MCF 10A (cell line): ENCODE data around the gene ZNF649. TPM values are rescaled to one million over a fixed set of nuclear protein-coding genes. Genes with fewer than 3 reads are reported as not detected.

ENCODE experiments used
- BruUV-seq: library from RNA; stranded (reverse); fragments of 400-500 nt; replicated peaks from 2 replicates; lab custom pipeline; 2021; lab: Mats Ljungman, UMichigan
- CTCF ChIA-PET: fragments of 300-600 bp; sonication (Branson Sonifier 250); formaldehyde crosslinking; extraction: SDS; loops from one replicate; lab custom pipeline; 2021; ENCODE audit warnings: antibody characterized with exemption, inconsistent platforms; lab: Yijun Ruan, JAX
- POLR2A ChIA-PET: fragments of 300-600, 350-650 bp; sonication (Branson Sonifier 250); formaldehyde crosslinking; extraction: SDS; loops from one replicate; lab custom pipeline; 2020; ENCODE audit warnings: antibody characterized with exemption, inconsistent platforms; lab: Yijun Ruan, JAX
- DNase-seq: peaks from one replicate; pipeline ENCODE4 v3.0.0-alpha.2; 2018; ENCODE audit not compliant: unreplicated experiment
- H3K27ac Mint-ChIP-seq: one replicate; pipeline ENCODE4 v1.8.0; 2022; ENCODE audit warnings: mild to moderate bottlenecking, low read depth, mixed read lengths; ENCODE audit not compliant: unreplicated experiment
- H3K27me3 Mint-ChIP-seq: one replicate; pipeline ENCODE4 v1.8.0; 2022; ENCODE audit warnings: mixed read lengths; ENCODE audit not compliant: insufficient read depth, unreplicated experiment
- H3K36me3 Mint-ChIP-seq: one replicate; pipeline ENCODE4 v1.8.0; 2022; ENCODE audit warnings: mild to moderate bottlenecking, moderate library complexity, mixed read lengths; ENCODE audit not compliant: insufficient read depth, unreplicated experiment
- H3K4me1 Mint-ChIP-seq: one replicate; pipeline ENCODE4 v1.8.0; 2022; ENCODE audit warnings: mixed read lengths; ENCODE audit not compliant: insufficient read depth, unreplicated experiment
- H3K4me3 Mint-ChIP-seq: one replicate; pipeline ENCODE4 v1.8.0; 2022; ENCODE audit warnings: mild to moderate bottlenecking, moderate library complexity, mixed read lengths; ENCODE audit not compliant: unreplicated experiment
- H3K9me3 Mint-ChIP-seq: one replicate; pipeline ENCODE4 v1.8.0; 2022; ENCODE audit warnings: mixed read lengths; ENCODE audit not compliant: unreplicated experiment
- CTCF ChIP-seq: fragments of 200-600 bp; IDR thresholded peaks from one replicate; pipeline ENCODE4 v1.8.0; 2022; ENCODE audit warnings: antibody characterized with exemption, mild to moderate bottlenecking; ENCODE audit not compliant: unreplicated experiment
- intact Hi-C: fragments of 100-400 bp; cut with micrococcal nuclease; formaldehyde crosslinking; loops from 2 replicates; pipeline ENCODE4 v1.14.1; 2022
- total RNA-seq: library from RNA; stranded (reverse); gene quantifications from 2 replicates; pipeline ENCODE4 v1.2.3, GENCODE V29; 2022

The ZNF649 gene
- total RNA-seq, 1 experiment from 2014 or later = 9.5 TPM

DNA sequence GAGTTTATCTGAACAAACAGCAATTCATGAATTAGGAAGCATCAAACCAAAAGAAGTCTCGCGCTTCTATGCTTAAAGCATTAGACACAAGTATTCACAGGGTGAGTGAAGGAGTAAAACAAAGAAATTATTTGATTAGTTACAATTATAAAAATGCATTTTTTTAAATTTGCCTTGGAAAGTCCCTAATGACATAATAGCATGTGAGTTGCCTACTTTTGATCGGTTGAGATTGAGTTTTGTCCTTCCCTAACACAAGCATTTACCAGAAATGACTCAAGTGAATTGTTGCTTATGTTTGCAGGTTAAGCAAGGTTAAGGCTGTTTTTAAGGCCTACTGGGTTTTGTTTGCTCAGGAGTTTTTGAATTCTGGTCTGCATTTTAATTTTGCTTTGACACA, 389 bp upstream of the ZNF649 start:
- H3K36me3 Mint-ChIP-seq = peaks cover 15% of the 10 kb centered on the region
- peak overlapping the region; percentile 94 for H3K4me3 Mint-ChIP-seq
- peak overlapping the region; percentile 94 for H3K27ac Mint-ChIP-seq
- TF ChIP-seq CTCF = no peak
- POLR2A ChIA-PET = no interaction called here
- DNase-seq = no peak
- CTCF ChIA-PET = interaction anchor here (0.7 kb wide), 1 partner anchor 22 kb away, joined by 3 read pairs; the partner anchor contains the start of gene ZNF613
- intact Hi-C loops = no loop called here
- no peaks in the 10 kb centered on the region for H3K27me3 Mint-ChIP-seq
- peaks cover 16% of the 10 kb centered on the region for H3K9me3 Mint-ChIP-seq
- no TSS peak for BruUV-seq
- no peaks in the 10 kb centered on the region for H3K4me1 Mint-ChIP-seq

DNA sequence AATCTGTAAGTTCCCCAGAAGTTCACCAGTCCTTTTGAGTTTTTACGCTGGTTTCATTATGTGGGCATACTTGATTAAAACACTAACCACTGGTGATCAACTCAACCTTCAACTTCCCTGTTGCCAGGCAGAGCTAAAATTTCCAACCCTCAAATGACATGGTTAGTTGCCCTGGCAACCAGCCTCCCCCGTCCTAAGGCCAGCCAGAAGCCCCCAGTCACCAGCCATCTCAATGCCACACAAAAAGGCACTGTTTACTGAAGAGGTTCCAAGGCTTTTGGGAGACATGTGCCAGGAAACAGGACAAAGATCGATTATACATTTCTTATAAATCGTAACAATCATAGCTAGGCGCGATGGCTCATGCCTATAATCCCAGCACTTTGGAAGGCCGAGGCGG, 1.6 kb downstream of the ZNF649 start:
- intact Hi-C loops = no loop called here
- ChIA-PET POLR2A (no interaction called here), CTCF (interaction anchor here (1.4 kb wide), 1 partner anchor 235 kb away, joined by 3 read pairs; no protein-coding TSS in a partner anchor)
- Mint-ChIP-seq H3K27ac (no peak overlapping the region), H3K9me3 (peaks cover 16% of the 10 kb centered on the region), H3K4me1 (no peaks in the 10 kb centered on the region), H3K27me3 (no peaks in the 10 kb centered on the region), H3K36me3 (peaks cover 35% of the 10 kb centered on the region), H3K4me3 (no peak overlapping the region)
- DNase-seq = no peak
- no peak for TF ChIP-seq CTCF
- no TSS peak for BruUV-seq

DNA sequence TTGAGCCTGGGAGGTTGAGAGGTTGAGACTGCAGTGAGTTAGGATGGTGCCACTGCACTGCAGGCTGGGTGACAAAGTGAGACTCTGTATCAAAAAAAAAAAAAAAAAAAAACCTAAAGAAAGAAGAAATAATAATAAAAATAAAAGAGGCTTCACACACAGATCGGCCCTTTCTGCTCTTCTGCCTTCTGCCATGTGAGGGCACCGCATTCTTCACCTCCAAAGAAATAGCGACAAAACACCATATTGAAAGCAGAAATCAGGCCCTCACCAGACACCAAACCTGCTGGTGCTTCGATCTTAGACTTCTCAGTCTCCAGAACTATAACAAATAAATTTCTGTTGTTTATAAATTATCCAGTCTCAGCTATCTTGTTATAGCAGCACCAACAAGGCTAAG, 3.0 kb downstream of the ZNF649 start:
- no peak for TF ChIP-seq CTCF
- CTCF ChIA-PET = no interaction called here
- H3K4me1 Mint-ChIP-seq = no peaks in the 10 kb centered on the region
- H3K4me3 Mint-ChIP-seq = no peak overlapping the region
- no peak overlapping the region for H3K27ac Mint-ChIP-seq
- no TSS peak for BruUV-seq
- DNase-seq = no peak
- POLR2A ChIA-PET = no interaction called here
- no peaks in the 10 kb centered on the region for H3K27me3 Mint-ChIP-seq
- peaks cover 7% of the 10 kb centered on the region for H3K9me3 Mint-ChIP-seq
- intact Hi-C loops = no loop called here
- peaks cover 48% of the 10 kb centered on the region for H3K36me3 Mint-ChIP-seq

DNA sequence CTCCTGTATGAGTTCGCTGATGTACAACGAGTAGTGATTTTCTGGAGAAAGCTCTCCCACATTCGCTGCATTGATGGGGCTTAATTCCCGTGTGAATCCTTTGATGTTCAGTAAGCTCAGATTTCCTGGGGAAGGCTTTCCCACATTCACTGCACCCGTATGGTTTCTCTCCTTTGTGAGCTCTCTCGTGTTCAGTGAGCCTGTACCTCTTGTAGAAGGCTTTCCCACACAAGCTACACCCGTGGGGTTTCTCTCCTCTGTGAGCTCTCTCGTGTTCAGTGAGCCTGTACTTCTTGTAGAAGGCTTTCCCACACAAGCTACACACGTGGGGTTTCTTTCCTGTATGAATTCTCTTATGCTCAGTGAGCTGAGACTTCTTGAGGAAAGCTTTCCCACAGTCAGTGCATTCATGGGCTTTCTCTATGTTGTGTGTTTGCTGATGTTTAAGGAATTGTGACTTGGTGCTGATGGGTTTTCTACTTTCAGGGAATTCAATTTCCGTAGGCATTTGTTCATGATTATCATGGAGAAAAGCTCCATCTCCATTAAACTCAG, 13.5 kb downstream of the ZNF649 start:
- TF ChIP-seq CTCF = no peak
- intact Hi-C loops = no loop called here
- TSS peak; percentile 5 for BruUV-seq
- POLR2A ChIA-PET = interaction anchor here (0.7 kb wide), 1 partner anchor 285 kb away, joined by 3 read pairs; no protein-coding TSS in a partner anchor
- H3K9me3 Mint-ChIP-seq = peaks cover 46% of the 10 kb centered on the region
- H3K27me3 Mint-ChIP-seq = no peaks in the 10 kb centered on the region
- CTCF ChIA-PET = interaction anchor here (0.7 kb wide), 1 partner anchor 48 kb away, joined by 3 read pairs; no protein-coding TSS in a partner anchor
- no peaks in the 10 kb centered on the region for H3K4me1 Mint-ChIP-seq
- no peak overlapping the region for H3K27ac Mint-ChIP-seq
- peaks cover 72% of the 10 kb centered on the region for H3K36me3 Mint-ChIP-seq
- H3K4me3 Mint-ChIP-seq = no peak overlapping the region
- no peak for DNase-seq
